ENCODE measurements around the gene ONECUT3. TPM values are rescaled to one million over a fixed set of nuclear protein-coding genes. Genes with fewer than 3 reads are reported as not detected.

The ONECUT3 gene
- total and polyA plus RNA-seq, 4 experiments from 2014 or later = not detected

GRCh38 chr19:1742989-1743696 is 10.2 kb upstream of the ONECUT3 start:
- H3K4me1 Mint-ChIP-seq = peaks cover 3 to 8% (median 5%) of the 10 kb centered on the region in 4 donors
- Histone ChIP-seq H3K4me3 (ENCODE audit: low read length in 2 of 2) (no peak overlapping the region), H3K36me3 (ENCODE audit: insufficient read depth, low read length) (no peaks in the 10 kb centered on the region), H3K4me1 (ENCODE audit: insufficient read depth, low read length) (peaks cover 9% of the 10 kb centered on the region), H3K27me3 (ENCODE audit: insufficient read depth, low read length) (peaks cover 27% of the 10 kb centered on the region), H3K9me3 (ENCODE audit: control insufficient read depth in 1 of 2, low read length in 2 of 2) (no peaks in the 10 kb centered on the region), H3K27ac (ENCODE audit: low read depth, low read length) (no peak overlapping the region)
- no peaks in the 10 kb centered on the region for H3K36me3 Mint-ChIP-seq
- ChIA-PET CTCF (ENCODE audit: partially characterized antibody) (no interaction called here), POLR2A (ENCODE audit: partially characterized antibody) (no interaction called here)
- peaks cover 22 to 23% of the 10 kb centered on the region in 2 donors for H3K27me3 Mint-ChIP-seq
- H3K9me3 Mint-ChIP-seq = peaks cover 0 to 8% (median 0%) of the 10 kb centered on the region in 8 donors
- H3K4me3 Mint-ChIP-seq = no peak overlapping the region
- intact Hi-C loops (cut with micrococcal nuclease) = no loop called here
- DNase-seq = peak in 1 of 5 donors; percentile 28
- H3K27ac Mint-ChIP-seq = no peak overlapping the region

GRCh38 chr19:1744133-1744665 is 9.1 kb upstream of the ONECUT3 start:
- no peak overlapping the region for H3K4me3 Mint-ChIP-seq
- H3K27me3 ChIP-seq (ENCODE audit: insufficient read depth, low read length) = peaks cover 36% of the 10 kb centered on the region
- peaks cover 3 to 9% (median 5%) of the 10 kb centered on the region in 4 donors for H3K4me1 Mint-ChIP-seq
- H3K36me3 Mint-ChIP-seq = no peaks in the 10 kb centered on the region
- H3K4me3 ChIP-seq (ENCODE audit: low read length in 2 of 2) = no peak overlapping the region
- no peaks in the 10 kb centered on the region for H3K36me3 ChIP-seq (ENCODE audit: insufficient read depth, low read length)
- H3K27ac Mint-ChIP-seq = no peak overlapping the region
- CTCF ChIA-PET (ENCODE audit: partially characterized antibody) = no interaction called here
- POLR2A ChIA-PET (ENCODE audit: partially characterized antibody) = no interaction called here
- no peak overlapping the region for H3K27ac ChIP-seq (ENCODE audit: low read depth, low read length)
- intact Hi-C loops (cut with micrococcal nuclease) = no loop called here
- peaks cover 19% of the 10 kb centered on the region for H3K4me1 ChIP-seq (ENCODE audit: insufficient read depth, low read length)
- H3K9me3 ChIP-seq (ENCODE audit: control insufficient read depth in 1 of 2, low read length in 2 of 2) = no peaks in the 10 kb centered on the region
- peaks cover 22 to 23% of the 10 kb centered on the region in 2 donors for H3K27me3 Mint-ChIP-seq
- peaks cover 0 to 8% (median 0%) of the 10 kb centered on the region in 8 donors for H3K9me3 Mint-ChIP-seq
- DNase-seq = peak in 1 of 5 donors; percentile 25

GRCh38 chr19:1744822-1745563 is 8.3 kb upstream of the ONECUT3 start:
- Histone ChIP-seq H3K4me3 (ENCODE audit: low read length in 2 of 2) (no peak overlapping the region), H3K36me3 (ENCODE audit: insufficient read depth, low read length) (no peaks in the 10 kb centered on the region), H3K27me3 (ENCODE audit: insufficient read depth, low read length) (peaks cover 42% of the 10 kb centered on the region), H3K27ac (ENCODE audit: low read depth, low read length) (no peak overlapping the region), H3K4me1 (ENCODE audit: insufficient read depth, low read length) (peaks cover 27% of the 10 kb centered on the region), H3K9me3 (ENCODE audit: control insufficient read depth in 1 of 2, low read length in 2 of 2) (no peaks in the 10 kb centered on the region)
- peak in 1 of 5 donors; percentile 22 for DNase-seq
- H3K4me1 Mint-ChIP-seq = peaks cover 3 to 10% (median 6%) of the 10 kb centered on the region in 4 donors
- H3K27ac Mint-ChIP-seq = no peak overlapping the region
- H3K36me3 Mint-ChIP-seq = no peaks in the 10 kb centered on the region
- intact Hi-C loops (cut with micrococcal nuclease) = no loop called here
- CTCF ChIA-PET (ENCODE audit: partially characterized antibody) = no interaction called here
- POLR2A ChIA-PET (ENCODE audit: partially characterized antibody) = no interaction called here
- H3K9me3 Mint-ChIP-seq = peaks cover 0 to 8% (median 0%) of the 10 kb centered on the region in 8 donors
- peaks cover 22 to 24% of the 10 kb centered on the region in 2 donors for H3K27me3 Mint-ChIP-seq
- H3K4me3 Mint-ChIP-seq = no peak overlapping the region

- peaks cover 0 to 4% (median 0%) of the 10 kb centered on the region in 8 donors for H3K9me3 Mint-ChIP-seq
- Histone ChIP-seq H3K4me1 (ENCODE audit: insufficient read depth, low read length) (peaks cover 33% of the 10 kb centered on the region), H3K27me3 (ENCODE audit: insufficient read depth, low read length) (peaks cover 48% of the 10 kb centered on the region), H3K4me3 (ENCODE audit: low read length in 2 of 2) (no peak overlapping the region), H3K27ac (ENCODE audit: low read depth, low read length) (no peak overlapping the region), H3K36me3 (ENCODE audit: insufficient read depth, low read length) (no peaks in the 10 kb centered on the region), H3K9me3 (ENCODE audit: control insufficient read depth in 1 of 2, low read length in 2 of 2) (no peaks in the 10 kb centered on the region)
- no peaks in the 10 kb centered on the region for H3K36me3 Mint-ChIP-seq
- H3K27ac Mint-ChIP-seq = no peak overlapping the region
- ChIA-PET CTCF (ENCODE audit: partially characterized antibody) (no interaction called here), POLR2A (ENCODE audit: partially characterized antibody) (no interaction called here)
- peak overlapping the region in 1 of 8 donors; percentile 65 for H3K4me3 Mint-ChIP-seq
- intact Hi-C loops (cut with micrococcal nuclease) = no loop called here
- peak in 1 of 5 donors; percentile 7 for DNase-seq
- peaks cover 23 to 25% of the 10 kb centered on the region in 2 donors for H3K27me3 Mint-ChIP-seq
- H3K4me1 Mint-ChIP-seq = peaks cover 7 to 16% (median 9%) of the 10 kb centered on the region in 4 donors
These were observed 7.7 kb upstream of the ONECUT3 start for GRCh38 chr19:1745589-1746031.

GRCh38 chr19:1746401-1747284 is 6.7 kb upstream of the ONECUT3 start:
- Mint-ChIP-seq H3K27ac (peak overlapping the region in 1 of 7 donors; percentile 75), H3K4me3 (no peak overlapping the region), H3K4me1 (peaks cover 7 to 22% (median 11%) of the 10 kb centered on the region in 4 donors), H3K36me3 (no peaks in the 10 kb centered on the region), H3K27me3 (peaks cover 26 to 31% of the 10 kb centered on the region in 2 donors), H3K9me3 (peaks cover 0 to 4% (median 0%) of the 10 kb centered on the region in 8 donors)
- Histone ChIP-seq H3K27ac (ENCODE audit: low read depth, low read length) (no peak overlapping the region), H3K27me3 (ENCODE audit: insufficient read depth, low read length) (peaks cover 57% of the 10 kb centered on the region), H3K4me1 (ENCODE audit: insufficient read depth, low read length) (peaks cover 37% of the 10 kb centered on the region), H3K9me3 (ENCODE audit: control insufficient read depth in 1 of 2, low read length in 2 of 2) (no peaks in the 10 kb centered on the region), H3K4me3 (ENCODE audit: low read length in 2 of 2) (no peak overlapping the region), H3K36me3 (ENCODE audit: insufficient read depth, low read length) (no peaks in the 10 kb centered on the region)
- ChIA-PET CTCF (ENCODE audit: partially characterized antibody) (no interaction called here), POLR2A (ENCODE audit: partially characterized antibody) (no interaction called here)
- peak in 1 of 5 donors; percentile 33 for DNase-seq
- intact Hi-C loops (cut with micrococcal nuclease) = no loop called here

GRCh38 chr19:1747285-1748114 is 5.8 kb upstream of the ONECUT3 start:
- peak overlapping the region in 1 of 2 donors; percentile 34 for H3K4me3 ChIP-seq (ENCODE audit: low read length in 2 of 2)
- peak in 1 of 5 donors; percentile 70 for DNase-seq
- Mint-ChIP-seq H3K4me1 (peaks cover 7 to 24% (median 11%) of the 10 kb centered on the region in 4 donors), H3K36me3 (no peaks in the 10 kb centered on the region), H3K9me3 (peaks cover 0 to 4% (median 0%) of the 10 kb centered on the region in 8 donors), H3K27ac (peak overlapping the region in 2 of 7 donors; percentile 32 to 75), H3K27me3 (peaks cover 24 to 35% of the 10 kb centered on the region in 2 donors), H3K4me3 (peak overlapping the region in 7 of 8 donors; percentile 35 to 78 (median 64))
- intact Hi-C loops (cut with micrococcal nuclease) = no loop called here
- H3K27ac ChIP-seq (ENCODE audit: low read depth, low read length) = no peak overlapping the region
- H3K4me1 ChIP-seq (ENCODE audit: insufficient read depth, low read length) = peaks cover 37% of the 10 kb centered on the region
- POLR2A ChIA-PET (ENCODE audit: partially characterized antibody) = interaction anchor here (0.6 kb wide), 1 partner anchor 456 kb away, joined by 3 read pairs; no protein-coding TSS in a partner anchor
- H3K27me3 ChIP-seq (ENCODE audit: insufficient read depth, low read length) = peaks cover 66% of the 10 kb centered on the region
- H3K9me3 ChIP-seq (ENCODE audit: control insufficient read depth in 1 of 2, low read length in 2 of 2) = no peaks in the 10 kb centered on the region
- CTCF ChIA-PET (ENCODE audit: partially characterized antibody) = no interaction called here
- no peaks in the 10 kb centered on the region for H3K36me3 ChIP-seq (ENCODE audit: insufficient read depth, low read length)

Measured in CD4-positive, alpha-beta memory T cell (primary cell).